ENCODE measurements around the gene OGDH. TPM values are rescaled to one million over a fixed set of nuclear protein-coding genes. Genes with fewer than 3 reads are reported as not detected.

The OGDH gene
- total and polyA plus RNA-seq, 10 of the 15 experiments (the other 5 are each of a cell fraction or from before 2014, with no cell fraction given): 4.1 to 103 (median 48.4) TPM

GRCh38 chr7:44647981-44648714 lies 41.7 kb downstream of the OGDH start:
- no peak overlapping the region for H3K9ac ChIP-seq (ENCODE audit: control insufficient read depth, insufficient read depth, low read length)
- no peak overlapping the region for H2AFZ ChIP-seq (ENCODE audit: control insufficient read depth, low read depth, low read length)
- ChIA-PET POLR2A (interaction anchor here (1.5 kb wide), 1 partner anchor 9 kb away, joined by 4 read pairs; no protein-coding TSS in a partner anchor), RAD21 (ENCODE audit: unreplicated experiment) (interaction anchor here (0.7 kb wide), 1 partner anchor 31 kb away, joined by 3 read pairs; no protein-coding TSS in a partner anchor), SMC1A (ENCODE audit: uncharacterized antibody, unreplicated experiment) (interaction anchor here (0.6 to 1.5 kb wide), 2 partner anchors 10 to 12 kb away, joined by 3 to 6 read pairs; no protein-coding TSS in a partner anchor), CTCF (interaction anchor here (1.1 to 1.5 kb wide), 2 partner anchors 10 to 42 kb away, joined by 3 to 4 read pairs; partner anchors contain the start of gene OGDH)
- peaks cover 4% of the 10 kb centered on the region; the same call in 1 of the 2 replicates for H3K4me1 ChIP-seq (ENCODE audit: control insufficient read depth, insufficient read depth, low read length)
- H3K79me2 ChIP-seq (ENCODE audit: control insufficient read depth, insufficient read depth, low read length): no peaks in the 10 kb centered on the region
- H3K36me3 ChIP-seq (ENCODE audit: control insufficient read depth in 2 of 2, insufficient read depth in 2 of 2, low read length in 1 of 2): peaks cover 3 to 22% of the 10 kb centered on the region in 2 experiments
- FAIRE-seq: no peak
- in situ Hi-C loops (cut with MboI) (no loop called here), intact Hi-C loops (cut with micrococcal nuclease; ENCODE audit: unreplicated experiment) (no loop called here)
- no peak for ATAC-seq
- WGBS (ENCODE audit: insufficient coverage, insufficient replicate concordance, low lambda C conversion rate, missing lambda C conversion rate): 74% methylated on average over 4 of the region's 4 CpGs
- no peaks in the 10 kb centered on the region for H4K20me1 ChIP-seq (ENCODE audit: control insufficient read depth, insufficient read depth)
- no peaks in the 10 kb centered on the region for H3K27me3 ChIP-seq (replicated peaks in 1 of 2; ENCODE audit: control insufficient read depth in 2 of 2, insufficient read depth in 2 of 2, low read length in 1 of 2)
- no peak overlapping the region for H3K4me2 ChIP-seq (ENCODE audit: control insufficient read depth, insufficient read depth)
- no TSS peak for BruUV-seq (replicated peaks)
- H3K9me3 ChIP-seq (replicated peaks; ENCODE audit: control insufficient read depth, insufficient read depth, low read length): no peaks in the 10 kb centered on the region
- no peak overlapping the region for H3K27ac ChIP-seq (ENCODE audit: control insufficient read depth, insufficient read depth)
- DNase-seq (ENCODE audit: low read depth, low spot score): no peak
- no peak overlapping the region for H3K4me3 ChIP-seq
- TF ChIP-seq, protein P1, sequence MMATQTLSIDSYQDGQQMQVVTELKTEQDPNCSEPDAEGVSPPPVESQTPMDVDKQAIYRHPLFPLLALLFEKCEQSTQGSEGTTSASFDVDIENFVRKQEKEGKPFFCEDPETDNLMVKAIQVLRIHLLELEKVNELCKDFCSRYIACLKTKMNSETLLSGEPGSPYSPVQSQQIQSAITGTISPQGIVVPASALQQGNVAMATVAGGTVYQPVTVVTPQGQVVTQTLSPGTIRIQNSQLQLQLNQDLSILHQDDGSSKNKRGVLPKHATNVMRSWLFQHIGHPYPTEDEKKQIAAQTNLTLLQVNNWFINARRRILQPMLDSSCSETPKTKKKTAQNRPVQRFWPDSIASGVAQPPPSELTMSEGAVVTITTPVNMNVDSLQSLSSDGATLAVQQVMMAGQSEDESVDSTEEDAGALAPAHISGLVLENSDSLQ (IDR thresholded peaks at IDR 0.05): no peak
- no peak for TF ChIP-seq LARP7 (IDR thresholded peaks at IDR 0.05)

GRCh38 chr7:44650242-44650641 lies 43.8 kb downstream of the OGDH start:
- Histone ChIP-seq H3K9me3 (replicated peaks; ENCODE audit: control insufficient read depth, insufficient read depth, low read length) (no peaks in the 10 kb centered on the region), H3K4me1 (ENCODE audit: control insufficient read depth, insufficient read depth, low read length) (peaks cover 4% of the 10 kb centered on the region; the same call in 1 of the 2 replicates), H3K4me2 (ENCODE audit: control insufficient read depth, insufficient read depth) (no peak overlapping the region), H3K4me3 (no peak overlapping the region), H3K79me2 (ENCODE audit: control insufficient read depth, insufficient read depth, low read length) (no peaks in the 10 kb centered on the region), H4K20me1 (ENCODE audit: control insufficient read depth, insufficient read depth) (no peaks in the 10 kb centered on the region), H3K36me3 (ENCODE audit: control insufficient read depth in 2 of 2, insufficient read depth in 2 of 2, low read length in 1 of 2) (peaks cover 4 to 31% of the 10 kb centered on the region in 2 experiments), H3K27me3 (replicated peaks in 1 of 2; ENCODE audit: control insufficient read depth in 2 of 2, insufficient read depth in 2 of 2, low read length in 1 of 2) (no peaks in the 10 kb centered on the region), H3K9ac (ENCODE audit: control insufficient read depth, insufficient read depth, low read length) (no peak overlapping the region), H3K27ac (ENCODE audit: control insufficient read depth, insufficient read depth) (no peak overlapping the region), H2AFZ (ENCODE audit: control insufficient read depth, low read depth, low read length) (no peak overlapping the region)
- ATAC-seq (no peak), FAIRE-seq (no peak), DNase-seq (ENCODE audit: low read depth, low spot score) (no peak)
- ChIA-PET POLR2A (interaction anchor here (0.5 to 0.7 kb wide), 3 partner anchors 9 to 123 kb away, joined by 3 to 5 read pairs (median 5); no protein-coding TSS in a partner anchor), RAD21 (ENCODE audit: unreplicated experiment) (no interaction called here), CTCF (interaction anchor here (2.0 kb wide), 1 partner anchor 10 kb away, joined by 9 read pairs; no protein-coding TSS in a partner anchor), SMC1A (ENCODE audit: uncharacterized antibody, unreplicated experiment) (interaction anchor here (1.8 kb wide), 1 partner anchor 10 kb away, joined by 5 read pairs; no protein-coding TSS in a partner anchor)
- in situ Hi-C loops (cut with MboI) (no loop called here), intact Hi-C loops (cut with micrococcal nuclease; ENCODE audit: unreplicated experiment) (no loop called here)
- no peak for TF ChIP-seq PAX5 (IDR thresholded peaks at IDR 0.05; ENCODE audit: borderline replicate concordance, low read depth, low read length)
- 0 out of 2 replicates have a peak, but pooled peaks have one; percentile 20 for TF ChIP-seq SMARCA5 (IDR thresholded peaks at IDR 0.05)
- WGBS (ENCODE audit: insufficient coverage, insufficient replicate concordance, low lambda C conversion rate, missing lambda C conversion rate): 100% methylated on average over 4 of the region's 4 CpGs
- BruUV-seq (replicated peaks): no TSS peak
